IPS-NIHi7 (cell line): Measurements from ENCODE around the gene GABRG2.
"Not testable (repeated sequence)": the region's sequence is repeated elsewhere in the genome, so short reads cannot be mapped to it uniquely, and the experiment has no call there.

Experiments
- DNase-seq: peaks from one replicate; pipeline ENCODE4 v3.0.0; 2012; ENCODE audit warnings: mixed read lengths; ENCODE audit errors: extremely low spot score

Gene GABRG2

DNA sequence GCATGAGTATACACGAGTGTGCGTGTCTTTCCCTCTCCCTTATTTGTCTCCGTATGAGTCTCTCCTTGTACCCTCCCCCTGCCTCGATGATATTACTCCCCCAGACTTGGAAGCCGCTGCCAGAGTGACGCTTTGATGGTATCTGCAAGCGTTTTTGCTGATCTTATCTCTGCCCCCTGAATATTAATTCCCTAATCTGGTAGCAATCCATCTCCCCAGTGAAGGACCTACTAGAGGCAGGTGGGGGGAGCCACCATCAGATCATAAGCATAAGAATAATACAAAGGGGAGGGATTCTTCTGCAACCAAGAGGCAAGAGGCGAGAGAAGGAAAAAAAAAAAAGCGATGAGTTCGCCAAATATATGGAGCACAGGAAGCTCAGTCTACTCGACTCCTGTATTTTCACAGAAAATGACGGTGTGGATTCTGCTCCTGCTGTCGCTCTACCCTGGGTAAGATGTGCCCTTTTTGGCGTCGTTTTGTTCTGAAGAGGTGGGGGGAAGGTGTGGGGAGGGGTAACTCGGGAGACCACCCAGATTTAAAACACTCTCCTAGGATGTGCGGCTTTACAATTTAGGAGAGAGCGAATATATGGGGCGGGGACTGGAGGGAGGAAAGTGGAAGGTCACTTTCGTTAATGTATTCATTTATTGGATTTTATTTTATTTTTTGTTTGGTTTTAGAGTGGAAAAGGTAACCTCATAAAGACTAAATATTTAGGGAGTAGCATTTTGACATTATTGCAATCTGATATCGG, at the start of gene GABRG2:
GABRG2 (plus strand) TSS at position 119 of the 757 bp plus-strand sequence; CDS start at position 346, 227 bp downstream.
- peak; percentile 7 for DNase-seq

DNA sequence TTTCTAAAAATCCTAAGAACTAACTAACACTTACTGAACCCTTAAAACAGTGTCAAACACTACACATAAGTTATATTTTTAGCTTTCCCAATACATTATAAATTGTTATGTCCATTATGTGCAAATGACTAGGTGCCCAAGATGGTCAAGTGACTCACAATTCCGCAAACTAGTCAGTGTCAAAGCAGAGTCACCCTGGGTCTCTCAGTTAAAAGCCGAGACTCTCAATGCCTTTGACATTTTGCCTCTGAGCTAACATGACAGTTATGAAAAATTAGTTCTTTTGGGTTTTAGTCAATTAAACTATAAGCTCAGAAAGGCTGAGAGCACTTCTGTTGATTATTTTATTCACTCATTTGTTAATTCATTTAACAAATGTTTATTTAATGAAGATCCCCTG, 42.3 kb upstream of the GABRG2 start:
- DNase-seq = no peak

DNA sequence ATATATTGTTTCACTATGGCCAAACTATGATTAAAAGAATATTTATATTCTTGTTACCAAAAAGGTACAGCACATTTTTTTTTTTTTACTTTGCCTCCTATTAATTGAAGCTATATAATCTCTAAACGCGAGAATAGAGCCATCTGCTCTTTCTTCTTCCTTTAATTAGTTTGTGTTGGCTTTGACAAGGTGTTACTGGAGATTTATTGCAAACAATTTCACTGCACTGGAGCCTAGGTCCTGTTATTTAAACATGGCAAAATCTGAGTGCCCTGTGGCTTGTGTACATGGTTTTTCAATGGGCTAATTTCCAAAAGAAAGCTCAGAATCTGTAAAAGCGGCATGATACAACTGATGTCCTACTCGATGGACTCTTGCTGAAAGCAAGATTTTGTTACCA, 40.8 kb upstream of the GABRG2 start:
- no peak for DNase-seq

DNA sequence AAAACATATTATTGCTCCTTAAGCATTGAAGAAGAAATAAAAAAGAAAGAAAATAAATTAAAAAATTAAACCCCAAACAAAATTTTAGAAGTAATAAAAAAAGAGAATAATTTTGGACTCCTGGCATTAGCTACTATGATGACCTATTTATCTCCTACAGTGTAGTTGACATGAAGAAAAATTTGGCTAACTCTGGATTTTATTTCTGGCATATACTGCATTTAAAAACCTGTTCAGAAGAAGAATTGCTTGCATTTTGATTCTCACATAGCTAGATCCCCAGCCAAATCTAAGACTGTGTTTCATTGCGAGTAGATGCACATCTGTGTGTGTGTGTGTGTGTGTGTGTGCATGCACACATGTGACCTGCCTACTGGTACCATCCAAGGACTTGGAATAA, 30.1 kb upstream of the GABRG2 start:
- no peak for DNase-seq

DNA sequence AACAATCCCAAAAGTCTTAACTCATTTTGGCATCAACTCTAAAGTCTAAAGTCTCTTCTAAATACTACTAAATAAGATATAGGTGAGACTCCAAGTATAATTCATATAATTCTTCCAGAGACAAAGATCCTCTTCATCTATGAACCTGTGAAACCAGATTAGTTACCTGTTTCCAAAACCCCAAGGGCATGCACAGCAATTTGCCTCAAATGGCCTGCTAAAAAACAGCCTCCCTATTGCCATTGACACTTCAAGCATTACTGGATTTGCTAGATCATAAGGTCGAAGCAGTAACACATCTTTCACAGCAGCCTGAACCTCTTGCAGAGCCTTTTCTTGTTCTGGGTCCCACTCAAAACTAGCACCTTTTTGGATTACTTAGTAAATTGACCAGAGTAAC, 20.3 kb upstream of the GABRG2 start:
- no peak for DNase-seq

DNA sequence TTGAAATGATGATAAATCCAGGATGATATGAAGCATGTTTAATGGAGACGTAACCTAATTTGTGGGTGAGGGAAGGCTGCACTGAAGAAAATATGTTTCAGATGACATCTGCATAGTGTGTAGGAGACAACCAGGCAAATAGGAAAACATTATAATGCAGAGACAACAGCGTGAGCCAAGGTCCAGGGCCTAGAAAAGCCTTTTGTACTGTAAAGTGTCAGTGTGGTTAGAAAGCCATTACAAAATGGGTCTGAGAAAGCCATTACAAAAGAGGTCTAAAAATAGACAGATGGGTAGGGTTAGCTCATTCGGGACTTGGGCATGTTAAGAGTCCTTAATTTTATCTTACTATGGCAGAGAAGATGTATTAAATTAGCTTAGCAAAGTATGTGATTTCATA, 14.9 kb upstream of the GABRG2 start:
- DNase-seq = no peak

DNA sequence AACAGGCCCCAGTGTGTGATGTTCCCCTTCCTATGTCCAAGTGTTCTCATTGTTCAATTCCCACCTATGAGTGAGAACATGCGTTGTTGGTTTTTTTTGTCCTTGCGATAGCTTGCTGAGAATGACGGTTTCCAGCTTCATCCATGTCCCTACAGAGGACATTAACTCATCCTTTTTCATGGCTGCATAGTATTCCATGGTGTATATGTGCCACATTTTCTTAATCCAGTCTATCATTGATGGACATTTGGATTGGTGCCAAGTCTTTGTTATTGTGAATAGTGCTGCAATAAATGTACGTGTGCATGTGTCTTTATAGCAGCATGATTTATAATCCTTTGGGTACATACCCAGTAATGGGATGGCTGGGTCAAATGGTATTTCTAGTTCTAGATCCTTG, 12.5 kb upstream of the GABRG2 start:
- not testable (repeated sequence) for DNase-seq

DNA sequence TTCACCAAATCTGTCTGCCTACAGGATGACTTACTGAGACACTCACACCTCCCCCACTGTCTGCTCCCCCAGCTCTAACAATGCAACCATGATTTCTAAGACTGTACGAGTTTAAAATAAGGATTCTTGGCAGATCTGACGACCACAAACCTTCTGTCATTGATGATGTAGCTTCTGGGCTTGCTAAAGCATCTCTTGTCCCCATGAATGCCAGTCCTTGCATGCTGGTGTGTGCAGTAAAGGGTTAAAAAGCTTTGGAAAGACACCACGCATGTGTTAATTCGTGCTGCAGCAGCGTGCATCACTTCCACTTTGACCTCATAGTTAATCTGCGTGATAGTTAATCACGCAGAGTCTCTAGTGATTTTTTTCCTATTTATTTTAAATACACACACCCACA, 411 bp upstream of the GABRG2 start:
- DNase-seq = no peak

DNA sequence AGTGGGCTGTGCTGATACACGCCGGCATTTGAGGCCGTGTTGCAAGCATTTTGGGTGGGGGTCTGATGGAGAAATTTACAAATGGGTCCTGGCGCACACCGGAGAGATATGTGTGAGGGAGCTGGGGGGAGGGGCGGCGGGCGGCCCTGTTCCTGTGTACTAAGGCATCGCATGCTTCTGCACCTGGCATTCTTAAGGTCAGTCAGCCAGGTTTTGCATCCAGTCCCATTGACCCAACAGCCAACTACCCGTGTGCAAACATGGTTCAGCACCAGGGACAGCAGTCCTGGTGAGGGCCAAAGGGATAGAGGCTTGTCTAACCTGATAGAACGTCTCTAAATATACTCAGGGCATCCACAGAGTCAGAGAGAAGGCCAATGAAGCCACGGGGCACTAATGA, 839 bp downstream of the GABRG2 start:
- DNase-seq = peak; percentile 76

DNA sequence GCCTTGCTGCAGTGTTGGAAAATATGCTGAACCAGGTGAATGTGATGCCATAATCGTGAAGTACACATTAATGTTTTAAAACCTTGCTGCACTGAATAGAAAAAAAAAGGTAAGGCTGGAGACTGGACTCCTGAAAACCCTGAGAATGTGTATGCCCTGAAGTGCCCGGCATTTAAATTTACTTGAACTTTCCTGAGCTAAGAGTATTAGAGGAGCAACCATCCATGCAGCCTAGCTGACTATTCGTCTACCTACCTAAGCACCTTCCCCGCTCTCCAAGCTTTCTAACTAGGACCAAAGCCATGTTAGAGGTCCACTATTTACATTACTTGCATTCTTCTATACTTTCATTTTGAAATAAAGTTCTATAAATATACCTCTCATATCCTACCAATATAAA, 1.4 kb downstream of the GABRG2 start:
- DNase-seq = no peak

DNA sequence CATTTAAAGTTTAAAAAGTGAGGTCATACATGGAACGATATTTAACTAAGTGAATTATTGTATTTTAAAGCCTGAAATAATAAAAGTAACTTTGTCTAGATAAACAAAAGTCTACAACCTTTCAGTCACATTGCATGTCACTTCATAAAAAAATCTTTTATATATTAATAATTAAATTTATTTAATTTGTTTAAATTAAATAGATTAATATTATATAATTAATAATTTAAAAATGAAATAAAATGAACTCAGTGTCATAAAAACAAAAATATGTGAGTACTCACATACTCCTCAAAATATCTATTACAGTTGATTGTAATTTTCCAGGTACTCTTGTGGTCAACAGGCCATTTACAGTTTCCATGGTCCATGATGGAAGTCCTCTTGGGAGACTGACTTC, 11.2 kb downstream of the GABRG2 start:
- DNase-seq = no peak

DNA sequence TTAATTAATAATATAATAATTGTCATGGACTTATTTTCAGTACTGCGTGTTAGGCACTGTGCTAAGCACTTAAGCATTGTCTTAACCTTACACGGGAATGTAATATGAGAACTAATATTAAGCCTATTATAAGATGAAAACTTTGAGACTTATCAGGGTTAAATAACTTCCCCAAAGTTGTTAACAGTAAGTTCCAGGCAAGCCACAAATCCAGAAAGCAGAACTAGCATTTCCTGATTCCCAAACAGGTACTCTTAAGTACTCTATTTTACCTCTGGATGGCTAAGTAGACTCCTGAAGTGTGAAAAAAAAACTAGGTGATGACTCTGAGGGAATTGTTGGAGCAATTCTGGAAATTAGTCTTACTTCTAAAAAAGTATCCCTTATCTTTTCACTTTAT, 23.8 kb downstream of the GABRG2 start:
- DNase-seq = no peak

DNA sequence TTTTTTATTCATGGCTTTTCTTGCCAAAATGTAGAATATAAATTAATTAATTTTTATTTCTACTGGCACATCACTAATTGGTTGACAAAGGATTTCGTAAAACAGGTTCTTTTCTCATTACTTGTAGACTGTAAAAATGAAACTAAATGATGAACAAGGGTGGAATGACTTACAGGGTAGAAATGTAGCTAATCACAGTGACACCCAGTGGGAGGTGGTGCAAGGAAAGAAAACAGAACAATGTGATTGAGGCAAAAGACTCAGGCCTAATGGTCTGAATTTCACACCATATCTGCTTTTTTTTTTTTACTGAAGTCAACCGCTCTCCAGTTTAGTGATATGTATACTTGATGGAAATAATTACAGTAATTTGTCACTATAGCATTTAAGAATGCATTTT, 28.9 kb downstream of the GABRG2 start:
- DNase-seq = peak; percentile 8

DNA sequence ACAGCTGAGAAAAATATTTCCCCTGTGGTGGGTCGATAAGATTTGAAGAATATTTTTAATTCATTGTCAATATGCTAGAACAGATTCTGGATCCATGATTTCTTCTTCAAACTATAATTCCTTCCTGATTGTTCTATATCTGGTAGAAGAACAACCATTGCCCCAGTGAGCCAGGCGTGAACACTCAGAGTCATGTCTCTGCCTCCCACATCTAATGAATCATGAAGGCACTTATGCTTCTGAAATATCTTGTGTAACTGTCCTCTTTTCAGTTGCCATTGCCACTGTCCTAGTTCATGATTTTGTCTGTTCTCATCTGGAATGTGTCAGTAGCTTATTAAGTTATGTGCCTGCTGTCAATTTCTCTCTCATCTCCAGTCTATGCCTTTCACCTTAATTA, 40.0 kb downstream of the GABRG2 start:
- DNase-seq = no peak

DNA sequence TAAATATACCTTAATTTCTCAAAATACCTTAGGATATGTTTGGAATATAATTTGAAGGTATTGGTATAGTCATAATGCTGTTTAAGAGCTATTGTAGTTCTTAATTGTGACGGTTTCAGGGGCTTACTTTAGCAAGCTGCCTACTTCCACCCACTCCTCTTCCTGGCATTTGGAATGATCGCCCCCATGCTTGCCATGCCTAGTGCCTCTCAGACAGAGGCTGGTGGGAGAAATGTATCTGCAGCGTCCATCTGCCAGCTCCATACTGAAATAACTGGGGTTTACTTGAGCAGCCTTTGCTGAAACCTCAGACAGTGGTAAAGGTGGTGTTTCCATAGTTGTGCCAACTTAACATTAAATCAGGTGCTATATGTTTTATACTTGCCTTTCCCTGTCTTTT, 52.2 kb downstream of the GABRG2 start:
- no peak for DNase-seq

DNA sequence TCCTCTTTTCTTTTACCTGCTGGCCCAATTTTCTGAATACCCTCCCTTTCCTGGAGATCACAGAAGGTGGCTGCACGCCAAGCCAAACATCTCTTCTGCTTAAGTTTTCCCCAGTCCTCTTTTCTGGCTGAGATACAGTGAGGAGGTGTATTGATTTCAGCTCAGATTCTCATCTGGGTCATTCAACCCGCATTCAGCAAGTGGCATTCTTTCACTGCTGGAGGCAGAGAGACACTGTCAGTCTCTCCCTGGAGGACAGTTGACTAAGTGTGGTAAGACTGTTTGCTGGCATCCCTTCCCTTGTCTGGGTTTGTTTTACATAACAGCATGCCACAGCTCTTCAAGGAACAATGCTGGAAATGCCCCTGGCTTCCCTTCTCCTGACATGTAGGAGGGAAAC, 60.5 kb downstream of the GABRG2 start:
- peak; percentile 18 for DNase-seq

DNA sequence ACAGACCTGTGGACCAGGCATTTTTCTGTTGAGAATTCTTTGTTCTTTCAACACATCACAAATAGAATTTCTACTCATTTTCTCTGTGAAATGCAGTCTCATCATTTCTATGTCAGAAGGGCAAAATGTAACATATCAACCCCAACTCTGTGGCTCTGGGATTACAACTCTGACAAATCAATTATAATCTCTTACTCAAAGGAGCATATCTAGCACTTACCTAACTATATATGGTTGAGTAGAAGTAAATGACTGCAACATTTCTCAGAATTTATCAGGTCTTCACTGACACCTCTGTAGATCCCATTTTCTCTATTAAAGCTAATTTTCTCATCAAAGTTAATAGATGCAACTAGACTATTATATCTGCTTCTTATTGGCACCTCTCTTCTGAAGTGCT, 64.8 kb downstream of the GABRG2 start:
- no peak for DNase-seq

DNA sequence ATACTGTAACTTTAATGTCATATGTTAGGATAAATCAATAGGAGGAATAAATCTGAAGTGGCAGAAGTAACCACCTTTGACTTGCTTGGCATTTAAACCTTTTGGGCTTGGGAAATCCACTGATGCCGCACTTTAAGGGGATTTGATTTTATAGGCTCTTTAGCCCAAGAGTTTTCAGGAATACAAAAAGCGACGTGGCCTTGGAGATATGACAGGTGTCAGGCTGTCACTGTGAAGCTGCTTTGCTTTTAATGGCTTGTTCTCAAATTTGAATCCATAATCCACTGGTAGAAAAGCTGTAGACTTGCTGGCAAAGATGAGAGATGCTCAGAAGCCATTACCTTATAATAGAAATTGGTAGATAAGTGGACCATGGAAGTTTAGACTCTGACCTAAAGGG, 71.6 kb downstream of the GABRG2 start:
- DNase-seq = no peak

DNA sequence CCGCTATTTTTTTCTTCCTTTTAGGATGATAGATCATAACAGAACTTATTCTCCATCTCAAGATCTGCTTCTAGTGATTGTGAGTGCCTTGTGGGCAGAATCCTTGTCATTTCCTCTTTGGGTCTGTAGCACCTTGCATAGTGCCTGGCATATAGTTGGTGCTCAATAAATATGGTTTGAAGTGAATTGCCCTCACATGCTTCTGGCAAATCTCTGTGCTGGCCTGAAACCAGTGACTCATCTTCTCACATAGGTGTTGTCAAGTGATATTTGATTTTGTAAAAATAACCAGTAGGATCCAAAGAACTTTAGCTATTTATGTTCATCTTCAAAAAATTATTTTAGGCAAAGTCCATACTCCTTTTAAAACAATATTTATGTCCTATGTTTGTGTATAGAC, 86.7 kb downstream of the GABRG2 start:
- DNase-seq = no peak

DNA sequence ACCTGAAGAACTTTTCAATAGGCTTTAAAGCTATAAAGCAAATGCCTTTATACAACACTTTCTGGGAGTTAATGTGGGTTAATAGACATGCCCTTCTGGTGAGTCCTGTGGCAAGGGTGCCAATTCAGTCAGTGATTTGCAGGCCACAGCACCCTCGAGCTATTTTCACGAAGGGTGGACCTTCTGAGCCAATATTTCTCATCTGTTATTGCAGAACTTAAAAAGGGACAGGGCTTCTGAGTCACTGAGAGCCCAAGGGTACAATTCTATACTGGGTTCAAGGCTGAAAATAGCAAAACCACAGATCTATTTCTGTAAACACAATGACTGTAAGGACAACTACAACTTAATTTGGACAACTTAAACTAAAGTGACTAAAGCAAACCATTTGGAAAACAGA, 92.8 kb downstream of the GABRG2 start:
- no peak for DNase-seq

DNA sequence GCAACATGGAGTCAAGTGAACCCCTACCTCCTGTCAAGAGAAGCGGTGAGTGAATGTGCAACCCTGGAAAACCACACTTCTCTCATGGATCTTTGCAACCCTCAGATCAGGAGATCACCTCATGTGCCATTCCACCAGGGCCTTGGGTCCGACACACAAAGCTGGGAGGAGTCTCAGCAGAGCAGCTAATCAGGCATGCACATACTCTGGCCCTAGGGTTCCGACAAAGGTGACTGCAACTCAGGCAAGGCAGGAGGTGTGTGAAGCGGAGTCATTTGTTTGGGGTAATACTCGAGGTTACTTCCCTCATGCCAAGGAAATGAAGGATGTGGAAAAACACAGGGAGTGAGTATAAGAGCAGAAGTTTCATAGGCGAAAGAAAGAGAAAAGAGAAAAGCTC, 96.1 kb downstream of the GABRG2 start:
- no peak for DNase-seq

DNA sequence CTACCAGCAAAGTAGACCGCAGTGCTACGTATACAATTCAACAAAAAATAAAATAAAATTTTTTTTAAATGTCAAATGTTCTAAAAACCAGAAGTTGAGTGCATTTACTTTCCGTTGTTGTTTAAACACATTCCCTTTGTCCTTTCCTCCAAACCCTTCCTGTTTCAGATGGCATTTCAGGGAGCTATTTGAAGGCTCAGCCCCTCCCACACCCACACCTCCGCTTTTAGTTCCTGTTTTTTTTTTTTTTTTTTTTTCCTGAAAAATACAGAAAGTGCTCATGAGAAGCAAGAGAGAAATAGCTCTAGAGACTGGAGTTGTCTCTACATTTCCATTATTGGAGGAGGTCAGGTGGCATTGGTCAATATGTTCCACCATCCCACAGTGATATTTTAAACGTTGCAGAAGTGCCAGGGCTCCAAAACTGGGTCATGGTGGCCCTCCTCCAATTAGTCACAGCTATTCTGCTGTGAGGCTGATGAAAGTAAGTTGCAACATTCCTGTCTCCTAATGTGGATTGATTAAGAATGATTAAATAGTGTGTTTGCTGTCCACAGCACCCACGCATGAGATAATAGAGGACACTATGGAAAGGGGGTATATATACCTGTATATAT, 106.9 kb downstream of the GABRG2 start:
- DNase-seq = no peak

DNA sequence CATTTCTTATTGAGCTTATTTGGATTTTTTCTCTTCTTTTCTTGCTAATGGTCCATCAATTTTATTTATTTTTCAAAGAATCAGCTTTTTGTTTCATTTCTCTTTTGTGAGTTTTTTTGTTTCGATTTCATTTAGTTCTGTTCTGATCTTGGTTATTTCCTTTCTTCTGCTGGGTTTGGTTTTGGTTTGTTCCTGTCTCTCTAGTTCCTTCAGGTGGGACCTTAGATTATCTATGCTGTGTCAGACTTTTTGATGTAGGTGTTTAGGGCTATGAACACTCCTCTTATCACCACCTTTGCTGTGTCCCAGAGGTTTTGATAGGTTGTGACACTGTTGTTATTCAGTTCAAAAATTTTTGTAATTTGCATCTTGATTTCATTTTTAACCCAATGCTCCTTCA, 119.8 kb downstream of the GABRG2 start:
- no peak for DNase-seq

DNA sequence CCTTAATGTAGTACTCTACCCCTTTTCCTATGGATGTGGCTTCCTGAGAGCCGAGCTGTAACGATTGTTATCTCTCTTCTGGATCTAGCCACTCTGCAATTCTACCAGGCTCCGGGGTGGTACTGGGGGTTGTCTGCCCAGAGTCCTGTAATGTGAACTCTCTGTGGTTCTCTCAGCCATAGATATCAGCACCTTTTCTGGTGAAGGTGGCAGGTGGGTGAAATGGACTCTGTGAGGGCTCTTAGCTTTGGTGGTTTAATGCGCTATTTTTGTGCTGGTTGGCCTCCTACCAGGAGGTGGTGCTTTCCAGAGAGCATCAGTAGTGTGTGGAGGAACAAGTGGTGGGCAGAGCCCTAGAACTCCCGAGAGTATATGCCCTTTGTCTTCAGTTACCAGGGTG, 122.1 kb downstream of the GABRG2 start:
- no peak for DNase-seq
